Panc1 (cell line): ENCODE data around the gene GPC6. TPM values are rescaled to one million over a fixed set of nuclear protein-coding genes. Genes with fewer than 3 reads are reported as not detected.

Experiments used
- ATAC-seq: fragments of 200-7000 bp; cut with Tn5 transposase; 2 replicates; pipeline ENCODE4 v1.9.1; 2020; ENCODE audit warnings: mild to moderate bottlenecking, moderate library complexity
- BruUV-seq: library from RNA; stranded (reverse); fragments of 400-500 nt; replicated peaks from 2 replicates; lab custom pipeline; 2021; lab: Mats Ljungman, UMichigan
- CTCF ChIA-PET: fragments of 300-600 bp; sonication (Branson Sonifier 250); formaldehyde crosslinking; loops from one replicate; lab custom pipeline; 2022; ENCODE audit warnings: antibody characterized with exemption; lab: Charles Lee
- POLR2A ChIA-PET: fragments of 300-600 bp; sonication (Branson Sonifier 250); formaldehyde crosslinking; loops from one replicate; lab custom pipeline; 2022; ENCODE audit warnings: antibody characterized with exemption; lab: Charles Lee
- DNase-seq: peaks from one replicate; pipeline ENCODE4 v3.0.0-alpha.2; 2010; ENCODE audit warnings: low read depth, low spot score
- H3K27ac ChIP-seq: 2 replicates; pipeline ENCODE4 v1.5.1; 2011; ENCODE audit warnings: mild to moderate bottlenecking, low read length, inconsistent platforms
- H3K27me3 ChIP-seq: fragments of 200-500 bp; sonication (Bioruptor generic); 2 replicates; pipeline ENCODE4 v1.6.0; 2014; ENCODE audit warnings: low read length, inconsistent platforms; ENCODE audit not compliant: control insufficient read depth, insufficient read depth
- H3K36me3 ChIP-seq: fragments of 200-500 bp; sonication (Bioruptor generic); 2 replicates; pipeline ENCODE4 v1.5.1; 2014; ENCODE audit warnings: inconsistent platforms, mild to moderate bottlenecking, low read length, moderate library complexity; ENCODE audit not compliant: control insufficient read depth, insufficient read depth
- H3K4me1 ChIP-seq: 2 replicates; pipeline ENCODE4 v1.5.1; 2011; ENCODE audit warnings: inconsistent platforms, mild to moderate bottlenecking, low read length, moderate library complexity; ENCODE audit not compliant: control insufficient read depth, insufficient read depth
- H3K4me3 ChIP-seq, 2 experiments: 2 replicates each; pipeline ENCODE4 v1.5.1; 2011 to 2012; ENCODE audit warnings: low read depth in 2 of 2, low read length in 2 of 2, mild to moderate bottlenecking in 2 of 2, inconsistent platforms in 1 of 2, moderate library complexity in 1 of 2
- H3K9me3 ChIP-seq: fragments of 200-500 bp; sonication (Bioruptor generic); 2 replicates; pipeline ENCODE4 v1.5.1; 2014; ENCODE audit warnings: low read depth, mild to moderate bottlenecking, inconsistent platforms, low read length, moderate library complexity; ENCODE audit not compliant: control insufficient read depth, insufficient read depth
- CTCF ChIP-seq: fragments of 450-650 bp; IDR thresholded peaks from 2 replicates; pipeline ENCODE4 v1.5.1; 2017; ENCODE audit warnings: mild to moderate bottlenecking
- POLR2AphosphoS5 ChIP-seq: IDR thresholded peaks from 2 replicates; pipeline ENCODE4 v1.6.1; 2012; ENCODE audit warnings: mild to moderate bottlenecking, low read depth, low read length, moderate library complexity
- REST ChIP-seq, 2 experiments: IDR thresholded peaks; 2 replicates each; pipeline ENCODE4 v1.6.1; 2011 to 2012; ENCODE audit warnings: low read depth in 2 of 2, control low read depth in 1 of 2, low read length in 1 of 2, mild to moderate bottlenecking in 1 of 2, moderate library complexity in 1 of 2; ENCODE audit not compliant: insufficient read depth in 1 of 2
- TCF7L2 ChIP-seq: IDR thresholded peaks from 2 replicates; pipeline ENCODE4 v1.6.1; 2011; ENCODE audit warnings: mild to moderate bottlenecking, low read depth, low read length, inconsistent platforms
- in situ Hi-C: cut with HindIII; loops from 2 replicates; pipeline ENCODE4 v1.10.0; 2016; ENCODE audit warnings: low sequenced_read_pairs, low pct_unique_long_range_greater_than_20kb
- intact Hi-C: fragments of 100-400 bp; cut with micrococcal nuclease; formaldehyde crosslinking; loops from one replicate; pipeline ENCODE4 v1.10.0; 2022; ENCODE audit not compliant: unreplicated experiment
- total RNA-seq: library from RNA; stranded (reverse); gene quantifications from one replicate; pipeline ENCODE4 v1.2.1, GENCODE V29; 2021; ENCODE audit not compliant: unreplicated experiment

The GPC6 gene
- total RNA-seq, 1 experiment from 2014 or later = 4.8 TPM

GRCh38 chr13:94198681-94199080, 972.1 kb downstream of the GPC6 start:
- POLR2A ChIA-PET = no interaction called here

DNA sequence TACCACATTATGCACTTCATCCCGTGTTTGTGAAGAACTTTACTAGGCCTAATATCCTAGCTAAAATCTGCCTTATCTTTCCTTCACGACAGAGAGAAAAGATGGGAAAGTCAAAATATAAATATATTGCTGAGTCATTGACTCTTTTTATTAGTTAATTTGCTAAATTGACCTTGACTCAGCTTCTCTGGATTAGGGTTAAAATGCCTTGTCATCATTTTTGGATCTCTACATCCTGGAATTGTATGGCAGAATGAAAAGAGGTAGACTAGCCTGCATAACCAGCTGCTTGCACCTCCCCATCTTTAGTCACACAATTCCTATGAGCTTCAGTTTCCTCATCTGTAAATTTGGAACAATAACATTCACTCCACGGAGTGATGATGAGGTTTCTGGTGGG, 972.5 kb downstream of the GPC6 start:
- BruUV-seq = no TSS peak
- Histone ChIP-seq H3K4me1 (no peaks in the 10 kb centered on the region), H3K27me3 (no peaks in the 10 kb centered on the region), H3K4me3 (no peak overlapping the region), H3K36me3 (no peaks in the 10 kb centered on the region), H3K27ac (no peak overlapping the region), H3K9me3 (no peaks in the 10 kb centered on the region)
- no peak for TF ChIP-seq CTCF
- no peak for TF ChIP-seq TCF7L2
- no peak for TF ChIP-seq REST (IDR thresholded peaks at IDR 0.05; ENCODE audit: insufficient read depth in 1 of 2, low read depth in 2 of 2, low read length in 1 of 2)
- ChIA-PET CTCF (no interaction called here), POLR2A (no interaction called here)
- intact Hi-C loops = no loop called here
- ATAC-seq = no peak
- no peak for DNase-seq
- in situ Hi-C loops = no loop called here

More at GRCh38 chr13:94198681-94199080, 972.1 kb downstream of the GPC6 start:
- Histone ChIP-seq H3K4me1 (no peaks in the 10 kb centered on the region), H3K36me3 (no peaks in the 10 kb centered on the region), H3K27ac (no peak overlapping the region), H3K4me3 (no peak overlapping the region), H3K27me3 (no peaks in the 10 kb centered on the region), H3K9me3 (no peaks in the 10 kb centered on the region)
- CTCF ChIA-PET = no interaction called here
- no TSS peak for BruUV-seq
- intact Hi-C loops = no loop called here
- in situ Hi-C loops = no loop called here
- TF ChIP-seq REST (IDR thresholded peaks at IDR 0.05; ENCODE audit: insufficient read depth in 1 of 2, low read depth in 2 of 2, low read length in 1 of 2) (no peak), POLR2AphosphoS5 (no peak)
- DNase-seq (no peak), ATAC-seq (no peak)
